Measurements from ENCODE around the gene KANSL3. TPM values are rescaled to one million over a fixed set of nuclear protein-coding genes. Genes with fewer than 3 reads are reported as not detected.

Gene KANSL3
- total and polyA plus RNA-seq, 9 of the 15 experiments (the other 6 are each of a cell fraction or from before 2014, with no cell fraction given): 11.3 to 43.7 (median 27.9) TPM

DNA sequence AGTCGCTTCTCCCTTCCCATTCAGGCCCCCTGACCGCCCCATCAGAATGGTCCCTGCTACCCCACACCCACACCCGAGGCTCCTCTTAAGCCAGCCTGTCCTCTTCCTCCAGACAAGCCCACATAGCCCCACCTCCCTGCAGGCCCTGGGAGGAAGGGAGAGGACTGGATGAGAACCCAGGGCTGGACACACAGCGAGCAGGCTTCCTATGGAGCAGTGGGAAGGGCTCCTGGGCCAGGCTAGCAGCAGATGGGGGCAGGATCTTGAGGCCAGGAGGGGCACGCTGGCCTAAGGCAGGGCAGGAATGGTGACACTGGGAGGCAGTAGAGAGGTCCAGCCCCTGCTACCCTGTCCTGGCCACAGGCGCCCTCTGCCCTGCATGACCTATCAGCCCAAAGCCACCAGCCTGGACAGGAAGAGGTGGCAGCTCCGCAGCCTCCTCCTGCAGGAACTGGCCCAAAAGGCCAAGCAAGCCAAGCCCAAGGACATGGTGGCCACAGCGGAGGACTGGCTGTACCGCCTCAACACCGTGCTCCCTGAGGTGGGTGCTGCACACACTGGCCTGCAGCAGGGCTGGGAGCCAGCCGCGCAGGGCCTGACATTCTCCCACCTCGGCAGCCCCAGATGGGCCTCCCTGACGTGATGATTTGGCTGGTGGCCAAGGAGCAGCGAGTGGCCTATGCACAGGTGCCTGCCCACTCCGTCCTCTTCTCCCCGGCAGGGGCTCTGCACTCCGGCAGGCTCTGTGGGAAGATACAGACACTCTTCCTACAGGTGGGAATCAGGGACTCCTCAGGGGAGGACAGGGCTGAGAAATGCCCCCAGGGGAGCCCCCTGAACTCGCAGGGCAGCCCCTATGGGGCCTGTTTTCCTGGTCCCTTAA lies 47.7 kb upstream of the KANSL3 start:
- Histone ChIP-seq H3K9me1 (ENCODE audit: control insufficient read depth, insufficient read depth, low read length) (no peaks in the 10 kb centered on the region), H3K79me2 (ENCODE audit: control insufficient read depth, insufficient read depth, low read length) (no peaks in the 10 kb centered on the region), H3K4me1 (replicated peaks in 1 of 2; ENCODE audit: control insufficient read depth in 2 of 2, insufficient read depth in 2 of 2, low read length in 2 of 2) (peaks cover 6 to 22% of the 10 kb centered on the region in 2 experiments; a peak in 3 of 5 replicates), H3K4me3 (no peak overlapping the region), H3K9me3 (replicated peaks; ENCODE audit: control insufficient read depth, insufficient read depth, low read depth, low read length) (no peaks in the 10 kb centered on the region), H3K9ac (ENCODE audit: insufficient read depth in 1 of 2, low read depth in 2 of 2, low read length in 2 of 2) (peak overlapping the region in 1 of 2 experiments; percentile 78; a peak in 2 of 4 replicates), H3K4me2 (ENCODE audit: insufficient read depth, low read length) (no peak overlapping the region), H3K27ac (ENCODE audit: extremely low read depth, low read depth, low read length) (no peak overlapping the region), H4K20me1 (replicated peaks; ENCODE audit: control insufficient read depth, insufficient read depth, low read length) (0 out of 2 replicates have a peak, but pooled peaks cover 17% of the 10 kb centered on the region), H3K36me3 (ENCODE audit: control insufficient read depth, insufficient read depth, low read length) (no peaks in the 10 kb centered on the region), H2AFZ (ENCODE audit: low read depth, low read length) (no peak overlapping the region), H3K27me3 (ENCODE audit: control insufficient read depth in 2 of 2, insufficient read depth in 2 of 2, low read length in 2 of 2) (peaks cover 20 to 42% of the 10 kb centered on the region in 2 experiments; a peak in 4 of 5 replicates)
- ATAC-seq (peak; percentile 73), DNase-seq (ENCODE audit: extremely low read depth in 1 of 4, low spot score in 3 of 4) (peak; percentile 42 to 54 (median 50)), FAIRE-seq (no peak)
- no TSS peak for BruUV-seq (replicated peaks)
- WGBS (ENCODE audit: insufficient coverage, low coverage, missing lambda C conversion rate): 15% methylated on average over 16 of the region's 19 CpGs
- in situ Hi-C loops (cut with MboI) (no loop called here), intact Hi-C loops (cut with micrococcal nuclease) (no loop called here)
- ChIA-PET POLR2A (interaction anchor here (0.6 to 1.0 kb wide), 2 partner anchors 49 to 365 kb away, joined by 3 read pairs; no protein-coding TSS in a partner anchor), CTCF (ENCODE audit: low intra/inter-chr PET ratio) (no interaction called here)
- TF ChIP-seq ARID1B (IDR thresholded peaks at IDR 0.05): no peak
- TF ChIP-seq, protein P1, sequence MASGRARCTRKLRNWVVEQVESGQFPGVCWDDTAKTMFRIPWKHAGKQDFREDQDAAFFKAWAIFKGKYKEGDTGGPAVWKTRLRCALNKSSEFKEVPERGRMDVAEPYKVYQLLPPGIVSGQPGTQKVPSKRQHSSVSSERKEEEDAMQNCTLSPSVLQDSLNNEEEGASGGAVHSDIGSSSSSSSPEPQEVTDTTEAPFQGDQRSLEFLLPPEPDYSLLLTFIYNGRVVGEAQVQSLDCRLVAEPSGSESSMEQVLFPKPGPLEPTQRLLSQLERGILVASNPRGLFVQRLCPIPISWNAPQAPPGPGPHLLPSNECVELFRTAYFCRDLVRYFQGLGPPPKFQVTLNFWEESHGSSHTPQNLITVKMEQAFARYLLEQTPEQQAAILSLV (tag; IDR thresholded peaks at IDR 0.05): no peak
- TF ChIP-seq ZNF263 (CRISPR knock-in tag; IDR thresholded peaks at IDR 0.05; ENCODE audit: borderline replicate concordance): peak; percentile 54; the same call in 1 of the 2 replicates
- TF ChIP-seq, protein P2, sequence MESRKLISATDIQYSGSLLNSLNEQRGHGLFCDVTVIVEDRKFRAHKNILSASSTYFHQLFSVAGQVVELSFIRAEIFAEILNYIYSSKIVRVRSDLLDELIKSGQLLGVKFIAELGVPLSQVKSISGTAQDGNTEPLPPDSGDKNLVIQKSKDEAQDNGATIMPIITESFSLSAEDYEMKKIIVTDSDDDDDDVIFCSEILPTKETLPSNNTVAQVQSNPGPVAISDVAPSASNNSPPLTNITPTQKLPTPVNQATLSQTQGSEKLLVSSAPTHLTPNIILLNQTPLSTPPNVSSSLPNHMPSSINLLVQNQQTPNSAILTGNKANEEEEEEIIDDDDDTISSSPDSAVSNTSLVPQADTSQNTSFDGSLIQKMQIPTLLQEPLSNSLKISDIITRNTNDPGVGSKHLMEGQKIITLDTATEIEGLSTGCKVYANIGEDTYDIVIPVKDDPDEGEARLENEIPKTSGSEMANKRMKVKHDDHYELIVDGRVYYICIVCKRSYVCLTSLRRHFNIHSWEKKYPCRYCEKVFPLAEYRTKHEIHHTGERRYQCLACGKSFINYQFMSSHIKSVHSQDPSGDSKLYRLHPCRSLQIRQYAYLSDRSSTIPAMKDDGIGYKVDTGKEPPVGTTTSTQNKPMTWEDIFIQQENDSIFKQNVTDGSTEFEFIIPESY (CRISPR knock-in tag; IDR thresholded peaks at IDR 0.05): peak; percentile 33; the same call in 1 of the 2 replicates
- TF ChIP-seq, protein P3, sequence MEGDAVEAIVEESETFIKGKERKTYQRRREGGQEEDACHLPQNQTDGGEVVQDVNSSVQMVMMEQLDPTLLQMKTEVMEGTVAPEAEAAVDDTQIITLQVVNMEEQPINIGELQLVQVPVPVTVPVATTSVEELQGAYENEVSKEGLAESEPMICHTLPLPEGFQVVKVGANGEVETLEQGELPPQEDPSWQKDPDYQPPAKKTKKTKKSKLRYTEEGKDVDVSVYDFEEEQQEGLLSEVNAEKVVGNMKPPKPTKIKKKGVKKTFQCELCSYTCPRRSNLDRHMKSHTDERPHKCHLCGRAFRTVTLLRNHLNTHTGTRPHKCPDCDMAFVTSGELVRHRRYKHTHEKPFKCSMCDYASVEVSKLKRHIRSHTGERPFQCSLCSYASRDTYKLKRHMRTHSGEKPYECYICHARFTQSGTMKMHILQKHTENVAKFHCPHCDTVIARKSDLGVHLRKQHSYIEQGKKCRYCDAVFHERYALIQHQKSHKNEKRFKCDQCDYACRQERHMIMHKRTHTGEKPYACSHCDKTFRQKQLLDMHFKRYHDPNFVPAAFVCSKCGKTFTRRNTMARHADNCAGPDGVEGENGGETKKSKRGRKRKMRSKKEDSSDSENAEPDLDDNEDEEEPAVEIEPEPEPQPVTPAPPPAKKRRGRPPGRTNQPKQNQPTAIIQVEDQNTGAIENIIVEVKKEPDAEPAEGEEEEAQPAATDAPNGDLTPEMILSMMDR (IDR thresholded peaks at IDR 0.05 in 2 of 3, conservative IDR thresholded peaks at IDR 0.05 in 1 of 3; ENCODE audit: insufficient read depth in 2 of 3, low read depth in 1 of 3, low read length in 3 of 3): peak; percentile 17 to 38 (median 38); a peak in 3 of 6 replicates
- peak in 1 of 2 experiments; percentile 19; a peak in 2 of 4 replicates for TF ChIP-seq RAD21 (CRISPR knock-in tag; conservative IDR thresholded peaks at IDR 0.05 in 1 of 2, IDR thresholded peaks at IDR 0.05 in 1 of 2)
- peak; percentile 17; the same call in 1 of the 2 replicates for TF ChIP-seq CTBP1 (IDR thresholded peaks at IDR 0.05; ENCODE audit: borderline replicate concordance)
- TF ChIP-seq SRSF1 (IDR thresholded peaks at IDR 0.05; ENCODE audit: low read depth, low read length): no peak
- TF ChIP-seq, protein P4, sequence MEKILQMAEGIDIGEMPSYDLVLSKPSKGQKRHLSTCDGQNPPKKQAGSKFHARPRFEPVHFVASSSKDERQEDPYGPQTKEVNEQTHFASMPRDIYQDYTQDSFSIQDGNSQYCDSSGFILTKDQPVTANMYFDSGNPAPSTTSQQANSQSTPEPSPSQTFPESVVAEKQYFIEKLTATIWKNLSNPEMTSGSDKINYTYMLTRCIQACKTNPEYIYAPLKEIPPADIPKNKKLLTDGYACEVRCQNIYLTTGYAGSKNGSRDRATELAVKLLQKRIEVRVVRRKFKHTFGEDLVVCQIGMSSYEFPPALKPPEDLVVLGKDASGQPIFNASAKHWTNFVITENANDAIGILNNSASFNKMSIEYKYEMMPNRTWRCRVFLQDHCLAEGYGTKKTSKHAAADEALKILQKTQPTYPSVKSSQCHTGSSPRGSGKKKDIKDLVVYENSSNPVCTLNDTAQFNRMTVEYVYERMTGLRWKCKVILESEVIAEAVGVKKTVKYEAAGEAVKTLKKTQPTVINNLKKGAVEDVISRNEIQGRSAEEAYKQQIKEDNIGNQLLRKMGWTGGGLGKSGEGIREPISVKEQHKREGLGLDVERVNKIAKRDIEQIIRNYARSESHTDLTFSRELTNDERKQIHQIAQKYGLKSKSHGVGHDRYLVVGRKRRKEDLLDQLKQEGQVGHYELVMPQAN (IDR thresholded peaks at IDR 0.05; ENCODE audit: borderline replicate concordance): no peak
- TF ChIP-seq ZNF12 (CRISPR knock-in tag; IDR thresholded peaks at IDR 0.05): no peak
- peak; percentile 91 for TF ChIP-seq NFIC (IDR thresholded peaks at IDR 0.05)
- no peak for TF ChIP-seq NFXL1 (CRISPR knock-in tag; IDR thresholded peaks at IDR 0.05)

All from K562 (cell line).